WTC11 (cell line): ENCODE measurements around the gene APBA3.

Source experiments
- ATF2 ChIP-seq: sonication (generic); formaldehyde crosslinking; IDR thresholded peaks from 2 replicates; pipeline ENCODE4 v1.8.1; 2022; ENCODE audit warnings: low read depth, missing genetic modification reagents, borderline replicate concordance
- CREM ChIP-seq: sonication (generic); formaldehyde crosslinking; IDR thresholded peaks from 2 replicates; pipeline ENCODE4 v1.8.1; 2022; ENCODE audit warnings: mild to moderate bottlenecking, missing genetic modification reagents, moderate library complexity
- CTCF ChIP-seq: fragments of 200-600 bp; IDR thresholded peaks from 2 replicates; pipeline ENCODE4 v1.8.0; 2022; ENCODE audit warnings: antibody characterized with exemption
- ETV6 ChIP-seq: sonication (generic); formaldehyde crosslinking; IDR thresholded peaks from 2 replicates; pipeline ENCODE4 v1.8.1; 2022; ENCODE audit warnings: mild to moderate bottlenecking, missing genetic modification reagents
- FOXK1 ChIP-seq: sonication (generic); formaldehyde crosslinking; IDR thresholded peaks from 2 replicates; pipeline ENCODE4 v1.8.0; 2022; ENCODE audit warnings: mild to moderate bottlenecking, moderate library complexity, missing genetic modification reagents
- MXD4 ChIP-seq: fragments of 250-450 bp; sonication (Bioruptor Pico); IDR thresholded peaks from 2 replicates; pipeline ENCODE4 v1.8.0; 2021; ENCODE audit warnings: mild to moderate bottlenecking, moderate library complexity, borderline replicate concordance
- RELA ChIP-seq: sonication (generic); formaldehyde crosslinking; IDR thresholded peaks from 2 replicates; pipeline ENCODE4 v1.8.1; 2022; ENCODE audit warnings: missing genetic modification reagents, mild to moderate bottlenecking, borderline replicate concordance
- SMAD3 ChIP-seq: sonication (generic); formaldehyde crosslinking; IDR thresholded peaks from 2 replicates; pipeline ENCODE4 v1.8.0; 2022; ENCODE audit warnings: missing genetic modification reagents, mild to moderate bottlenecking, borderline replicate concordance
- TEAD4 ChIP-seq: sonication (generic); formaldehyde crosslinking; IDR thresholded peaks from 2 replicates; pipeline ENCODE4 v1.8.0; 2022; ENCODE audit warnings: mild to moderate bottlenecking, missing genetic modification reagents
- ZNF121 ChIP-seq: sonication (generic); formaldehyde crosslinking; IDR thresholded peaks from 2 replicates; pipeline ENCODE4 v1.8.0; 2023; ENCODE audit warnings: missing genetic modification reagents
- ZNF281 ChIP-seq: sonication (generic); formaldehyde crosslinking; IDR thresholded peaks from 2 replicates; pipeline ENCODE4 v1.8.0; 2023; ENCODE audit warnings: mild to moderate bottlenecking, missing genetic modification reagents
- ZNF317 ChIP-seq: sonication (generic); formaldehyde crosslinking; IDR thresholded peaks from 2 replicates; pipeline ENCODE4 v1.8.1; 2023; ENCODE audit warnings: low read depth, mild to moderate bottlenecking, moderate library complexity, missing genetic modification reagents, borderline replicate concordance
- TF ChIP-seq, protein P1 (sequence below): sonication (generic); formaldehyde crosslinking; IDR thresholded peaks from 2 replicates; pipeline ENCODE4 v1.8.1; 2022; ENCODE audit warnings: mild to moderate bottlenecking, moderate library complexity, missing genetic modification reagents
- TF ChIP-seq, protein P2 (sequence below): sonication (generic); formaldehyde crosslinking; IDR thresholded peaks from 2 replicates; pipeline ENCODE4 v1.8.0; 2022; ENCODE audit warnings: mild to moderate bottlenecking, missing genetic modification reagents

DNA sequence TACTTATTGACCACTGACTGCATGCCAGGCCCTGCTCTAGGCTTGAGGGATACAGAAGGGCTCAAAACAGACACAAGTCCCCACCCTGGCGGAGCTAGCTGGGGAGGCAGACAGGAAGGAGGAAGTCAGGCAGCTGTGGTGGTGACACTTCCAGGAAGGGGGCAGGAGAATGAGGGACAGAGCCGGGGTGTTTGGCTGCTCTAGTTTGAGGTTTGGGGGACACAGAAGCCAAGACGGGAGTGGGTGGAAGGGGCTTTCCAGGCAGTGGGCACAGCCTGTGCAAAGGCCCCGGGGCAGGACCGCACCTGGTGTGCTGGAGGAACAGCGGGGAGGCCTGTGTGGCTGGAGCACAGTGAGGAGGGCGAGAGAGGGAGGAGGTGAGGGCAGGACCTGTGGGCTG is 5.0 kb upstream of the APBA3 start:
- no peak for TF ChIP-seq ETV6 (CRISPR knock-in tag)
- TF ChIP-seq, protein P1, sequence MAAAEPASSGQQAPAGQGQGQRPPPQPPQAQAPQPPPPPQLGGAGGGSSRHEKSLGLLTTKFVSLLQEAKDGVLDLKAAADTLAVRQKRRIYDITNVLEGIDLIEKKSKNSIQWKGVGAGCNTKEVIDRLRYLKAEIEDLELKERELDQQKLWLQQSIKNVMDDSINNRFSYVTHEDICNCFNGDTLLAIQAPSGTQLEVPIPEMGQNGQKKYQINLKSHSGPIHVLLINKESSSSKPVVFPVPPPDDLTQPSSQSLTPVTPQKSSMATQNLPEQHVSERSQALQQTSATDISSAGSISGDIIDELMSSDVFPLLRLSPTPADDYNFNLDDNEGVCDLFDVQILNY, result no peak
- no peak for TF ChIP-seq CREM (CRISPR knock-in tag)
- no peak for TF ChIP-seq CTCF
- no peak for TF ChIP-seq MXD4
- TF ChIP-seq ZNF121 (CRISPR knock-in tag), result no peak
- no peak for TF ChIP-seq TEAD4 (CRISPR knock-in tag)
- no peak for TF ChIP-seq FOXK1 (CRISPR knock-in tag)
- TF ChIP-seq ATF2 (CRISPR knock-in tag), result no peak
- TF ChIP-seq RELA, result no peak
- no peak for TF ChIP-seq ZNF317 (CRISPR knock-in tag)
- TF ChIP-seq SMAD3 (CRISPR knock-in tag), result no peak
- TF ChIP-seq, protein P2, sequence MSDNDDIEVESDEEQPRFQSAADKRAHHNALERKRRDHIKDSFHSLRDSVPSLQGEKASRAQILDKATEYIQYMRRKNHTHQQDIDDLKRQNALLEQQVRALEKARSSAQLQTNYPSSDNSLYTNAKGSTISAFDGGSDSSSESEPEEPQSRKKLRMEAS (CRISPR knock-in tag), result no peak
- no peak for TF ChIP-seq ZNF281
